Smooth muscle cell of the brain vasculature (primary cell): ENCODE data around the gene VASN.

Experiments used
- DNase-seq: peaks from one replicate; pipeline ENCODE4 v3.0.0-alpha.2; 2012; ENCODE audit warnings: low read depth, low spot score

Gene VASN

GRCh38 chr16:4372578-4373355 is 1.1 kb downstream of the VASN start:
- no peak for DNase-seq

GRCh38 chr16:4373356-4373908 is 1.8 kb downstream of the VASN start:
- DNase-seq, result no peak

GRCh38 chr16:4373909-4374742 is 2.5 kb downstream of the VASN start:
- no peak for DNase-seq

GRCh38 chr16:4375717-4376116 is 4.1 kb downstream of the VASN start:
- DNase-seq, result no peak

- no peak for DNase-seq
Observed at GRCh38 chr16:4376126-4376892, 4.7 kb downstream of the VASN start.

GRCh38 chr16:4376893-4377572 is 5.4 kb downstream of the VASN start:
- no peak for DNase-seq

GRCh38 chr16:4377573-4378154 is 6.0 kb downstream of the VASN start:
- no peak for DNase-seq

GRCh38 chr16:4378161-4378666 is 6.6 kb downstream of the VASN start:
- no peak for DNase-seq

- DNase-seq, result no peak
Observed at GRCh38 chr16:4378999-4379690, 7.5 kb downstream of the VASN start.

- no peak for DNase-seq
Observed at GRCh38 chr16:4380119-4381063, 8.7 kb downstream of the VASN start.

GRCh38 chr16:4381072-4381934 is 9.7 kb downstream of the VASN start:
- DNase-seq, result no peak

- DNase-seq, result no peak
Observed at GRCh38 chr16:4381935-4382794, 10.5 kb downstream of the VASN start.

- no peak for DNase-seq
Observed at GRCh38 chr16:4382795-4383357, 11.2 kb downstream of the VASN start.

GRCh38 chr16:4383591-4384444 is 12.2 kb downstream of the VASN start:
- no peak for DNase-seq

- no peak for DNase-seq
Observed at GRCh38 chr16:4384509-4384942, 12.9 kb downstream of the VASN start.
